ENCODE measurements around the gene LCK.

Gene LCK

GRCh38 chr1:32303358-32303757 lies 52.3 kb downstream of the LCK start:
- H3K4me3 ChIP-seq (replicated peaks; ENCODE audit: low read depth, low read length) = no peak overlapping the region
- H3K36me3 ChIP-seq (ENCODE audit: control insufficient read depth, insufficient read depth, low read length) = peaks cover 21% of the 10 kb centered on the region
- DNase-seq (ENCODE audit: extremely low read depth, insufficient read length) = no peak
- no peaks in the 10 kb centered on the region for H3K27me3 ChIP-seq (replicated peaks; ENCODE audit: control insufficient read depth, insufficient read depth, low read length)
- no peak for TF ChIP-seq CTCF (IDR thresholded peaks at IDR 0.05; ENCODE audit: insufficient read depth, low read length, poor library complexity, severe bottlenecking)

- Histone ChIP-seq H3K27me3 (replicated peaks; ENCODE audit: control insufficient read depth, insufficient read depth, low read length) (no peaks in the 10 kb centered on the region), H3K36me3 (ENCODE audit: control insufficient read depth, insufficient read depth, low read length) (peaks cover 21% of the 10 kb centered on the region), H3K4me3 (replicated peaks; ENCODE audit: low read depth, low read length) (no peak overlapping the region)
- TF ChIP-seq CTCF (IDR thresholded peaks at IDR 0.05; ENCODE audit: insufficient read depth, low read length, poor library complexity, severe bottlenecking) = no peak
- no peak for DNase-seq (ENCODE audit: extremely low read depth, insufficient read length)
These were observed 53.0 kb downstream of the LCK start for GRCh38 chr1:32303997-32304622.

GRCh38 chr1:32305310-32305709 lies 54.2 kb downstream of the LCK start:
- TF ChIP-seq CTCF (IDR thresholded peaks at IDR 0.05; ENCODE audit: insufficient read depth, low read length, poor library complexity, severe bottlenecking) = no peak
- DNase-seq (ENCODE audit: extremely low read depth, insufficient read length) = no peak
- peaks cover 21% of the 10 kb centered on the region for H3K36me3 ChIP-seq (ENCODE audit: control insufficient read depth, insufficient read depth, low read length)
- no peaks in the 10 kb centered on the region for H3K27me3 ChIP-seq (replicated peaks; ENCODE audit: control insufficient read depth, insufficient read depth, low read length)
- no peak overlapping the region for H3K4me3 ChIP-seq (replicated peaks; ENCODE audit: low read depth, low read length)

- no peak for DNase-seq (ENCODE audit: extremely low read depth, insufficient read length)
- H3K4me3 ChIP-seq (replicated peaks; ENCODE audit: low read depth, low read length) = no peak overlapping the region
- peaks cover 21% of the 10 kb centered on the region for H3K36me3 ChIP-seq (ENCODE audit: control insufficient read depth, insufficient read depth, low read length)
- no peak for TF ChIP-seq CTCF (IDR thresholded peaks at IDR 0.05; ENCODE audit: insufficient read depth, low read length, poor library complexity, severe bottlenecking)
- H3K27me3 ChIP-seq (replicated peaks; ENCODE audit: control insufficient read depth, insufficient read depth, low read length) = no peaks in the 10 kb centered on the region
These were observed 56.3 kb downstream of the LCK start for GRCh38 chr1:32307324-32307723.

- TF ChIP-seq CTCF (IDR thresholded peaks at IDR 0.05; ENCODE audit: insufficient read depth, low read length, poor library complexity, severe bottlenecking) = no peak
- Histone ChIP-seq H3K36me3 (ENCODE audit: control insufficient read depth, insufficient read depth, low read length) (peaks cover 5% of the 10 kb centered on the region), H3K27me3 (replicated peaks; ENCODE audit: control insufficient read depth, insufficient read depth, low read length) (no peaks in the 10 kb centered on the region), H3K4me3 (replicated peaks; ENCODE audit: low read depth, low read length) (no peak overlapping the region)
- no peak for DNase-seq (ENCODE audit: extremely low read depth, insufficient read length)
These were observed 58.9 kb downstream of the LCK start for GRCh38 chr1:32309960-32310359.

Measured in GM06990 (cell line).